Right ventricle myocardium superior (tissue), 1 donor: ENCODE data around the gene KMT2A. TPM values are rescaled to one million over a fixed set of nuclear protein-coding genes. Genes with fewer than 3 reads are reported as not detected.

Experiments used
- ATAC-seq: fragments of 200-7000 bp; cut with Tn5 transposase; one replicate; pipeline ENCODE4 v1.9.1; 2020; ENCODE audit warnings: mild to moderate bottlenecking; ENCODE audit not compliant: poor library complexity
- DNase-seq: peaks from one replicate; pipeline ENCODE4 v3.0.0-alpha.2; 2020
- intact Hi-C: fragments of 100-400 bp; cut with DNase I; formaldehyde crosslinking; loops from one replicate; pipeline ENCODE4 v1.11.2; 2022
- total RNA-seq: library from RNA; stranded (reverse); fragmentation: NEBNext Ultra II Directional; extraction: Animal tissue kit (Norgen Biotek cat#: 25700); gene quantifications from one replicate; pipeline ENCODE4 v1.2.1, GENCODE V29; 2021
- donor health status: DM: no; HTN: yes; CAD: no; lungs with severe emphysema.

KMT2A gene
- total RNA-seq, 1 donor from 2014 or later: 23.6 TPM

- intact Hi-C loops: loop anchor here (10.0 kb wide), 1 partner anchor 54 kb away; no protein-coding TSS in a partner anchor
- no peak for ATAC-seq
- DNase-seq: no peak
These were observed 5.3 kb upstream of the KMT2A start for GRCh38 chr11:118430956-118431355.

GRCh38 chr11:118434123-118434552, 2.2 kb upstream of the KMT2A start:
- intact Hi-C loops: loop anchor here (10.0 kb wide), 1 partner anchor 51 kb away; no protein-coding TSS in a partner anchor
- DNase-seq: no peak
- no peak for ATAC-seq

DNA sequence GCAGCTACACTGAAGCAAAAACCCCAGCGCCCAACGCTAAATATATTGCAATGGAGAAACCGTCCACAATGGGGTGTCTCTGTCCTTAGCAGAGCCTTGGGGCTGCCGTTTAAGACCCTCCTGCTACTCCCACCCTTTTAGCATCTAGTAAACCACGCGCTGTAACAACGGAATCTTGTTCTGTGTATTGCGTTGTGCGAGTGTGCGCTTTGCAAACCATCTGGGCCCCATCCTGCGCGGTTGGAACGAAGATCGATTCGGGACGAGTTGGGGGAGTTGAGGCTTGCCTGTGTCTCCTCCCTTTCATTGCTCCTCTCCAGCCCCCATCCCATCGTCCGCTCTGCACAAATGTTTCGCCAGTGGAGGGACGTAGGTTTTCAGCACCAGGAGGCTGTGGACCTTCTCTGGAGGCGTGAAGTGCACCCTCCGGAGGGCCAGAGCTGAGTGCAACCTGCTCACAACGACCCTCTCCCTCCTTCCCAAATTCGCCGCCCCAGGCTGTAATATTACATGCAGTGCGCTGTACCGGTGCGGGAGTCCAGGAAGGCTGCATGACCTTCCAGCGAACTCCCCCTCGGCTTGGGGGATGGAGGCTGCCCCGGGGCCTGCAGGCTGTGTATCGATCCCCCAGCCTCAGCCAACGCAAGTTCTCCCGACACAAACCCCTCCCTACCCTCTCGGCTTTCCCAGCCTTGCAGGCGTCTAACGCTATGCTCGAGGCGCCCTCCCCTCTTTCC, 1.6 kb upstream of the KMT2A start:
- DNase-seq (no peak), ATAC-seq (no peak)
- intact Hi-C loops: loop anchor here (5.0 to 10.0 kb wide), 2 partner anchors 32 to 50 kb away; partner anchors contain the start of gene ATP5MG

GRCh38 chr11:118435290-118435892, 901 bp upstream of the KMT2A start:
- DNase-seq (peak; percentile 76), ATAC-seq (peak; percentile 40)
- intact Hi-C loops: loop anchor here (5.0 to 10.0 kb wide), 2 partner anchors 33 to 49 kb away; partner anchors contain the start of gene ATP5MG

GRCh38 chr11:118436639-118437207, 431 bp downstream of the KMT2A start:
- DNase-seq (peak; percentile 51), ATAC-seq (no peak)
- intact Hi-C loops: loop anchor here (5.0 to 10.0 kb wide), 2 partner anchors 34 to 48 kb away; partner anchors contain the start of gene ATP5MG

DNA sequence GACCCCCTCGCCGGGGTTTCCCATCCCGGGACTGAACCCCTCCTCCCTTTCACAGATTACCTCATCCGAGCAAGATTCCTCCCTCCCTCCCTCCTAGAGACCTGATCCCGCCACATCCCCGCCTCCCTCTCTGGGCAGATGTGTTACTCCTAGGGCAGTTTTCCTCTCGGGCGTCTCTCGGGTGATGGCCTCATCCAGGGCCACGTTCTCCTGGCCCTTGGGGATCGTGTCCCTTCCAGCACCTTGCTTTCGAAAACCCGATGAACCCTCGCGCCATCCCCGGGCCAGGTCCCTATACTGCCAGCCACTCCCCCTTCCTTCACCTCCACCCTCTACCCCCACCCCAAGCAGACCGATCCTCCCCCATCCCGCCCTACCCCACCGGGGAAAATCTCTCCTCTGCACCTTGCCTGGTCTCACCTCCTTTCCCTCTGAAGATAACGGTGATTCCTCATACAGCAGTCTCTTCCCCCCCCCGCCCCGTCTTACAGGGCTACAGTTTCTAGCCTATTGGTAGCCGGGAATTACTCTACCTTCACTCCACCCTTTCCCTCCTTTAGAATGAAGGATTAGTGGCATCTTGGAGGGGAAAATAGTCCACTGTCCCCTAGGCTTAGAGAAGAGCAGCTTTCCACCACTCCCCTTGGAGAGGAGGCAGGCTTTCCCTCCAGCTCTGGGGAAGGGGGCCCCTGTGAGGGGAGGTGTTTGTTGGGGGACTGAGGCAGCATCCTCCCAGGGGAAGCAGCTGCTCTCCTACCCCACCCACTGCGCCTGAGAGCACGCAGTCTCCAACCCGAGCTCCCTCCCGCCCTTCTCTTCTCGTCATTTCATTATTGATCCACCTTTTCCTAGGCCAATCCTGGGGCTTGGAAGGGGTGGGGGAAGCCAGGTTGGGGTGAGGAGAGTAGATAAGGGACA, 1.2 kb downstream of the KMT2A start:
- intact Hi-C loops: loop anchor here (5.0 to 10.0 kb wide), 2 partner anchors 35 to 47 kb away; partner anchors contain the start of gene ATP5MG
- DNase-seq: peak; percentile 54
- ATAC-seq: no peak

GRCh38 chr11:118438314-118438931, 2.1 kb downstream of the KMT2A start:
- DNase-seq: no peak
- intact Hi-C loops: loop anchor here (5.0 to 10.0 kb wide), 2 partner anchors 36 to 46 kb away; partner anchors contain the start of gene ATP5MG
- ATAC-seq: no peak

DNA sequence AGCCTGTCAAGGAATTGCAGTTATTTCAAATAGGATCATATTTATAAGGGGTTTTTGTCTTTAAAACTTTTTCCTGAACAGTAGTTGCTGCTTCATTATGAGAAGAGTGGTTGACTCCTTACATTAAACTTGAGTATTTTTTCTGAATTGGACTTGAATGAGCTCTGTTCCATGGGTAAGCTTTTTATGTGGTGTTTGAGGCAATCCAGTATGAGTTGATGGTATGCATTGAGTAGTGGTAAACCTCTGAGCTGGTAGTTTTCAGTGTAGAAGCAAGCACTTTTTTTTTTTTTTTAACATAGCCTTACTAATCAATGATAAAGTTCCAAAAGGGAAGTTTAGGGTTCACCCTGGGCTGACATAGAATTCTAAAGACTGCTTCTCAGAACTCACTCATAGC, 3.4 kb downstream of the KMT2A start:
- ATAC-seq (no peak), DNase-seq (no peak)
- intact Hi-C loops: loop anchor here (5.0 to 10.0 kb wide), 2 partner anchors 37 to 45 kb away; partner anchors contain the start of gene ATP5MG

- intact Hi-C loops: no loop called here
- peak; percentile 13 for ATAC-seq
- DNase-seq: no peak
These were observed 5.5 kb downstream of the KMT2A start for GRCh38 chr11:118441770-118442275.

DNA sequence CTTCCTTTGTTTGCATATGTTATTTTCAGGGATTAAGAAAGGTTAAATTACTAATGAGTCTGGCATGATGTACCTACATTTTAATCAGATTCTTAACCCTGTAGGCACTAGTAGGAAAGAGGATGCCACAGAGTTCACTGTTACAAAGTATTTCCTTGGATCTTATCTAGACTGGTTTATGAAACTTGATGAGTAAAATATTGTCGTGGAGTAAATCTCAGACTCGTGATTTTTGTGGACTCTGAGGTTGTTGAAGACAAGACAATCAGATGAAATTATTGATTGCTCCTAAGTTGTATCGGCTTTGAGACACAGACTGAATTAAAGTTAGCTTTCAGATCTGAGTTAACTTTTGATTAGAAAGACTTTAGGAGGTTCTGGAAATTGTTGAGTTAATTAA, 6.0 kb downstream of the KMT2A start:
- intact Hi-C loops: no loop called here
- DNase-seq (no peak), ATAC-seq (no peak)

GRCh38 chr11:118442908-118443589, 6.8 kb downstream of the KMT2A start:
- intact Hi-C loops: no loop called here
- no peak for ATAC-seq
- DNase-seq: no peak

- no peak for ATAC-seq
- intact Hi-C loops: no loop called here
- no peak for DNase-seq
These were observed 7.4 kb downstream of the KMT2A start for GRCh38 chr11:118443590-118444218.

DNA sequence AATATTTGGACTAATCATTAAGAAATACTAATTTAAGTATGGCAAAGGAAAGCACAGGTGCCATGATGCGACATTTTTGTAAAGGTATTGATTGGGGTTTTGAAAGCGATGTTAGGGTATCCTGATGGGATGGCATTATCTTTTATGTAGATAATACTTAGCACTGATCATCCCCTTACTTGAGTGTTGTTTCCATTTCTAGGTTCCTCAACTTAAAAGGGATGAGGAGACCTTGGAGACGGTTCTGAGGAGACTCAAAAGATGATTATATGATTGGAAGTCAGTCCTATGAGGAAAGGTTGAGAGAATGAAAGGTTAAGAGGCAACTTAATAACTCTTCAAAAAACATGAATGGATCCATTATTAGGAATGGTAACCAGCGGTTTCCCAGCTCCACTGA, 11.1 kb downstream of the KMT2A start:
- intact Hi-C loops: no loop called here
- DNase-seq (no peak), ATAC-seq (no peak)

DNA sequence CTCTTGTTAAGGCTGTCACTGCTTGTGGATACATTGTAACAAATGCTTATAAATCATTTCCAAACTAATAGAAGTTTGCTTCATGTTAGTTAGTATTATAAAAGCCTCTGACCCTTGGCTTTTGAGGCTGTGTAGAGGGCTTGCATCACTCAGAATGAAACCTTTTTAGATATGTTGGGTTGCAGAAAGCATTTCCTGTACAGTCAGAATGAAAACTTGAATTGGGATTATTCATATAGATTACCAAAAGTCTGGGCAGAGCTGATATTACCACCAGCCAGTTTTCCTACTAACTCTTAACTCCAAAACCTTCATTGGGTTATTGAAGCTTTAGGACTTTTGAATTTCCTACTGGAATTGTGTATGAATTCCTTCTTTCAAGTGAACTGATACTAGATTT, 12.0 kb downstream of the KMT2A start:
- intact Hi-C loops: no loop called here
- DNase-seq (no peak), ATAC-seq (no peak)

DNA sequence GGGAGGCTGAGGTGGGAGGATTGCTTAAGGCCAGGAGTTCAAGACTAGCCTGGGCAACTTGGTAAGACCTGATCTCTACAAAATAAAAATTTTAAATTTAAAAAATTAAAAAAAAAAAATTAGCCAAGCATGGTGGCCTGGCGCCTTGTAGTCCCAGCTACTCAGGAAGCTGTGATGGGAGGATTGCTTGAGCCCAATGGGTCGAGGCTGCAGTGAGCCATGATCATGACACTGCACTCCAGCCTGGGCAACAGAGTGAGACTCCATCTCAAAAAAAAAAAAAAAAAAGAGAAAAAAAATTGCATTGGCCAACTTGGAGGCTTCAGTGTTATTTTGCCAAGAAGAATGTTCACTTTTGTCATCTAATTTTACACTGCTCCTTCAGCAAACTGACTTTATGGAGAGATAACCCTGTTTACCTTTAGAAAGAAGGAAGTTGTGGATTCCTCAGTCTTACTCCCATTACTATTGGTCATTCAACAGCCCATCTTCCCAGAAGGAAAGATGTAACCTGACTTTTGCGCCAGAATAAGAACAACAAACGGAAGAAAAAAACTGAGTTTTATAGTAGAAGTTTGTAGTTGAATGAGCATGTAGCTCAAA, 13.1 kb downstream of the KMT2A start:
- ATAC-seq (no peak), DNase-seq (no peak)
- intact Hi-C loops: no loop called here

DNA sequence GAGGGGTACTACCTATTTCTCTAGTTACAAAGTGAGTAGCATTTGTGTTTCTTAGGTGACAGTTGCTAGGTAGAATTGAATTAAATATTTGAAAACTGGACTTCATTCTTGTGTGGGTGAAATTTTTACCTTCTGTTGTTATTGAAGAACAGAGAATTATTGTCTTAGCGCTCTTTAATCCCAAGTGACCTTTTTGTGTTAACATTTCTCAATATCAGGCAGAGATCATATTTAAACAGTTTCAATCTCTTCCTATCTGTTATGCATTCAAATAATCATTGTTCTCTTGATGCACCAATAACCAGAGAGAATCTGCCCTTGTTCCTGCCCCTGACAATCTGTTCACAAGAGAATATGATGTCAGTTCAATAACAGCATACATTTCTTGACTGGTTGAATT, 14.2 kb downstream of the KMT2A start:
- DNase-seq: no peak
- intact Hi-C loops: no loop called here
- no peak for ATAC-seq

DNA sequence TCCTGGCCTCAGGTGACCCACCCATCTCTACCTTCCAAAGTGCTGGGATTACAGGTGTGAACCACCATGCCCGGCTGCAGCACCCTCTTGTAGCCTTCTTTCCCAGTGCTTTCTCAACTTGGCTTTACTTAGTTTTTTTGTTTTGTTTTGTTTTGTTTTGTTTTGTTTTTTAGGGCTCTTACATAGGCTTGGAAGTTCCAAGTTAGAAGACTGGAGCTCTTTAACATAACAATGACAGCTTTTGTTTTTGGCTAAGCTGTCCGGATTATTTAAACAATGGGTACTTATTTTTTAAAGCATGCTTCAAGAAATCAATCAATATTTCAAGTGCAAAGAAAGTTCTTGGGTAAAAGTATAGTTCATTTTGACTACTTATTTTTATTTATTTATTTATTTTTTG, 25.9 kb downstream of the KMT2A start:
- DNase-seq (no peak), ATAC-seq (no peak)
- intact Hi-C loops: no loop called here
